T-helper 17 cell (primary cell): ENCODE measurements around the gene PGBD2. TPM values are rescaled to one million over a fixed set of nuclear protein-coding genes. Genes with fewer than 3 reads are reported as not detected.
"Not testable (repeated sequence)": the region's sequence is repeated elsewhere in the genome, so short reads cannot be mapped to it uniquely, and the experiment has no call there.

Experiments used
- ATAC-seq: fragments of 150-1000 bp; cut with Tn5 transposase; 2 replicates; pipeline ENCODE4 v1.10.0; 2021; ENCODE audit warnings: mild to moderate bottlenecking, moderate library complexity
- DNase-seq, 3 donors: peaks; one replicate each; pipeline versions ENCODE4 v3.0.0 to v3.0.0-alpha.2; 2020 to 2021
- H3K9me3 ChIP-seq: one replicate; pipeline ENCODE4 v1.7.0; 2013; ENCODE audit warnings: low read length, mild to moderate bottlenecking; ENCODE audit not compliant: control insufficient read depth, poor library complexity, severe bottlenecking
- H3K27ac Mint-ChIP-seq: one replicate; pipeline ENCODE4 v1.8.0; 2022; ENCODE audit warnings: mild to moderate bottlenecking, moderate library complexity, mixed read lengths
- H3K27me3 Mint-ChIP-seq: one replicate; pipeline ENCODE4 v1.8.0; 2022; ENCODE audit warnings: mixed read lengths
- H3K36me3 Mint-ChIP-seq: one replicate; pipeline ENCODE4 v1.8.0; 2022; ENCODE audit warnings: low read depth, mixed read lengths
- H3K4me1 Mint-ChIP-seq: one replicate; pipeline ENCODE4 v1.8.0; 2022; ENCODE audit warnings: mild to moderate bottlenecking, mixed read lengths
- H3K4me3 Mint-ChIP-seq: one replicate; pipeline ENCODE4 v1.8.0; 2022; ENCODE audit warnings: mild to moderate bottlenecking, moderate library complexity, mixed read lengths
- total RNA-seq, 4 donors: library from RNA in 2 of 4; stranded (reverse) in 2 of 4; gene quantifications; one replicate each; pipeline ENCODE4 v1.2.3 and lab custom pipeline; 2022 to 2026

PGBD2 gene
- total RNA-seq, 2 donors from 2014 or later, result 2.1 to 3.6 TPM

- peaks cover 16% of the 10 kb centered on the region for H3K4me1 Mint-ChIP-seq
- DNase-seq, result peak in 1 of 3 donors; percentile 13
- H3K36me3 Mint-ChIP-seq, result peaks cover 2% of the 10 kb centered on the region
These were observed 33.2 kb upstream of the PGBD2 start for GRCh38 chr1:248872752-248873408.

GRCh38 chr1:248873409-248873992 lies 32.5 kb upstream of the PGBD2 start:
- ATAC-seq (peak; percentile 81), DNase-seq (peak; percentile 57 to 89 (median 84))
- peaks cover 10% of the 10 kb centered on the region for H3K27me3 Mint-ChIP-seq
- H3K4me1 Mint-ChIP-seq, result peaks cover 16% of the 10 kb centered on the region
- H3K27ac Mint-ChIP-seq, result peak overlapping the region; percentile 98
- H3K4me3 Mint-ChIP-seq, result peak overlapping the region; percentile 89
- peaks cover 2% of the 10 kb centered on the region for H3K36me3 Mint-ChIP-seq
- H3K9me3 ChIP-seq, result no peaks in the 10 kb centered on the region

More at GRCh38 chr1:248872752-248873408, 33.2 kb upstream of the PGBD2 start:
- H3K27ac Mint-ChIP-seq, result peak overlapping the region; percentile 98
- peak overlapping the region; percentile 89 for H3K4me3 Mint-ChIP-seq
- ATAC-seq, result peak; percentile 34
- no peaks in the 10 kb centered on the region for H3K9me3 ChIP-seq
- H3K27me3 Mint-ChIP-seq, result peaks cover 10% of the 10 kb centered on the region

GRCh38 chr1:248873993-248874533 lies 32.0 kb upstream of the PGBD2 start:
- no peaks in the 10 kb centered on the region for H3K9me3 ChIP-seq
- ATAC-seq (peak; percentile 70), DNase-seq (peak; percentile 55 to 79 (median 71))
- peaks cover 16% of the 10 kb centered on the region for H3K4me1 Mint-ChIP-seq
- H3K36me3 Mint-ChIP-seq, result peaks cover 2% of the 10 kb centered on the region
- peak overlapping the region; percentile 98 for H3K27ac Mint-ChIP-seq
- H3K4me3 Mint-ChIP-seq, result peak overlapping the region; percentile 89
- H3K27me3 Mint-ChIP-seq, result peaks cover 10% of the 10 kb centered on the region

- H3K27ac Mint-ChIP-seq, result no peak overlapping the region
- H3K4me3 Mint-ChIP-seq, result no peak overlapping the region
- H3K9me3 ChIP-seq, result no peaks in the 10 kb centered on the region
- no peak for ATAC-seq
- H3K4me1 Mint-ChIP-seq, result no peaks in the 10 kb centered on the region
- no peak for DNase-seq
- H3K27me3 Mint-ChIP-seq, result peaks cover 7% of the 10 kb centered on the region
- H3K36me3 Mint-ChIP-seq, result no peaks in the 10 kb centered on the region
These were observed 24.8 kb upstream of the PGBD2 start for GRCh38 chr1:248881261-248881660.

- not testable (repeated sequence) for ATAC-seq, H3K4me1 Mint-ChIP-seq, H3K9me3 ChIP-seq, DNase-seq, H3K36me3 Mint-ChIP-seq, H3K27me3 Mint-ChIP-seq, H3K27ac Mint-ChIP-seq, H3K4me3 Mint-ChIP-seq
These were observed 23.6 kb upstream of the PGBD2 start for GRCh38 chr1:248882427-248882826.

GRCh38 chr1:248884632-248885295 lies 21.3 kb upstream of the PGBD2 start:
- Mint-ChIP-seq H3K27ac (no peak overlapping the region), H3K36me3 (peaks cover 2% of the 10 kb centered on the region), H3K27me3 (peaks cover 7% of the 10 kb centered on the region), H3K4me1 (no peaks in the 10 kb centered on the region), H3K4me3 (no peak overlapping the region)
- no peaks in the 10 kb centered on the region for H3K9me3 ChIP-seq
- ATAC-seq (no peak), DNase-seq (no peak)

GRCh38 chr1:248885646-248886045 lies 20.4 kb upstream of the PGBD2 start:
- ATAC-seq (no peak), DNase-seq (no peak)
- H3K4me1 Mint-ChIP-seq, result no peaks in the 10 kb centered on the region
- no peak overlapping the region for H3K4me3 Mint-ChIP-seq
- no peak overlapping the region for H3K27ac Mint-ChIP-seq
- H3K27me3 Mint-ChIP-seq, result peaks cover 15% of the 10 kb centered on the region
- no peaks in the 10 kb centered on the region for H3K9me3 ChIP-seq
- peaks cover 6% of the 10 kb centered on the region for H3K36me3 Mint-ChIP-seq

GRCh38 chr1:248886237-248886895 lies 19.7 kb upstream of the PGBD2 start:
- Mint-ChIP-seq H3K36me3 (peaks cover 9% of the 10 kb centered on the region), H3K27me3 (peaks cover 22% of the 10 kb centered on the region), H3K4me1 (no peaks in the 10 kb centered on the region), H3K4me3 (no peak overlapping the region), H3K27ac (no peak overlapping the region)
- no peak for ATAC-seq
- no peaks in the 10 kb centered on the region for H3K9me3 ChIP-seq
- DNase-seq, result no peak

- DNase-seq, H3K9me3 ChIP-seq, H3K36me3 Mint-ChIP-seq, ATAC-seq, H3K4me3 Mint-ChIP-seq, H3K27ac Mint-ChIP-seq, H3K4me1 Mint-ChIP-seq: not testable (repeated sequence)
- H3K27me3 Mint-ChIP-seq, result peaks cover 47% of the 10 kb centered on the region
These were observed 16.2 kb upstream of the PGBD2 start for GRCh38 chr1:248889914-248890243.

GRCh38 chr1:248890549-248891498 lies 15.2 kb upstream of the PGBD2 start:
- no peak for DNase-seq
- H3K27ac Mint-ChIP-seq, result no peak overlapping the region

GRCh38 chr1:248891758-248892157 lies 14.3 kb upstream of the PGBD2 start:
- no peaks in the 10 kb centered on the region for H3K9me3 ChIP-seq
- ATAC-seq, result no peak
- no peak overlapping the region for H3K4me3 Mint-ChIP-seq
- no peak overlapping the region for H3K27ac Mint-ChIP-seq
- H3K36me3 Mint-ChIP-seq, result peaks cover 9% of the 10 kb centered on the region
- H3K4me1 Mint-ChIP-seq, result no peaks in the 10 kb centered on the region
- DNase-seq, result no peak
- peaks cover 60% of the 10 kb centered on the region for H3K27me3 Mint-ChIP-seq

More at GRCh38 chr1:248890549-248891498, 15.2 kb upstream of the PGBD2 start:
- ATAC-seq, result no peak
- Mint-ChIP-seq H3K4me1 (no peaks in the 10 kb centered on the region), H3K36me3 (peaks cover 9% of the 10 kb centered on the region), H3K4me3 (no peak overlapping the region), H3K27me3 (peaks cover 51% of the 10 kb centered on the region)
- H3K9me3 ChIP-seq, result no peaks in the 10 kb centered on the region

- peaks cover 69% of the 10 kb centered on the region for H3K27me3 Mint-ChIP-seq
- H3K36me3 Mint-ChIP-seq, result peaks cover 7% of the 10 kb centered on the region
- DNase-seq (no peak), ATAC-seq (no peak)
- H3K27ac Mint-ChIP-seq, result no peak overlapping the region
- H3K4me1 Mint-ChIP-seq, result no peaks in the 10 kb centered on the region
- H3K4me3 Mint-ChIP-seq, result no peak overlapping the region
- H3K9me3 ChIP-seq, result no peaks in the 10 kb centered on the region
These were observed 13.4 kb upstream of the PGBD2 start for GRCh38 chr1:248892590-248892989.
